SK-N-SH (cell line): ENCODE results near the gene MAPK1.
"Not testable (repeated sequence)": the region's sequence is repeated elsewhere in the genome, so short reads cannot be mapped to it uniquely, and the experiment has no call there.

Experiments
- TAF1 ChIP-seq: IDR thresholded peaks from 2 replicates; pipeline ENCODE4 v1.6.1; 2012; ENCODE audit warnings: low read depth, mild to moderate bottlenecking, low read length, moderate library complexity, borderline replicate concordance
- TF ChIP-seq, protein P1 (sequence below): fragments of 200-600 bp; sonication (generic); IDR thresholded peaks from 2 replicates; pipeline ENCODE4 v1.6.1; 2017; ENCODE audit warnings: antibody characterized with exemption, mild to moderate bottlenecking, moderate library complexity

DNA sequence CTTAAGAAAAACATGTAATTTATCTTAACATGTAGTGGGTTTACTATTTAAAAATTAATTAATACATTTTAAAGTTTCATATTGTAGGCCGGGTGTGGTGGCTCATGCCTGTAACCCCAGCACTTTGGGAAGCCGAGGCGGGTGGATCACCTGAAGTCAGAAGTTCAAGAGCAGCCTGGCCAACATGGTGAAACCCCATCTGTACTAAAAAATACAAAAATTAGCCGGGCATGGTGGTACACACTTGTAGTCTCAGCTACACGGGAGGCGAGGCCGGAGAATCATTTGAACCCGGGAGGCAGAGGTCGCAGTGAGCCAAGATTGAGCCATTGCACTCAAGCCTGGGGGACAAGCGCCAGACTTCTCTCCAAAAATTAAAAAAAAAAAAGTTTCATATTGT, 73.7 kb downstream of the MAPK1 start:
- TF ChIP-seq, protein P1, sequence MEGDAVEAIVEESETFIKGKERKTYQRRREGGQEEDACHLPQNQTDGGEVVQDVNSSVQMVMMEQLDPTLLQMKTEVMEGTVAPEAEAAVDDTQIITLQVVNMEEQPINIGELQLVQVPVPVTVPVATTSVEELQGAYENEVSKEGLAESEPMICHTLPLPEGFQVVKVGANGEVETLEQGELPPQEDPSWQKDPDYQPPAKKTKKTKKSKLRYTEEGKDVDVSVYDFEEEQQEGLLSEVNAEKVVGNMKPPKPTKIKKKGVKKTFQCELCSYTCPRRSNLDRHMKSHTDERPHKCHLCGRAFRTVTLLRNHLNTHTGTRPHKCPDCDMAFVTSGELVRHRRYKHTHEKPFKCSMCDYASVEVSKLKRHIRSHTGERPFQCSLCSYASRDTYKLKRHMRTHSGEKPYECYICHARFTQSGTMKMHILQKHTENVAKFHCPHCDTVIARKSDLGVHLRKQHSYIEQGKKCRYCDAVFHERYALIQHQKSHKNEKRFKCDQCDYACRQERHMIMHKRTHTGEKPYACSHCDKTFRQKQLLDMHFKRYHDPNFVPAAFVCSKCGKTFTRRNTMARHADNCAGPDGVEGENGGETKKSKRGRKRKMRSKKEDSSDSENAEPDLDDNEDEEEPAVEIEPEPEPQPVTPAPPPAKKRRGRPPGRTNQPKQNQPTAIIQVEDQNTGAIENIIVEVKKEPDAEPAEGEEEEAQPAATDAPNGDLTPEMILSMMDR, result not testable (repeated sequence)
- TF ChIP-seq TAF1, result not testable (repeated sequence)
